GM12878 (cell line): ENCODE data around the gene ZBTB49. TPM values are rescaled to one million over a fixed set of nuclear protein-coding genes. Genes with fewer than 3 reads are reported as not detected.

ENCODE experiments used
- ATAC-seq: fragments of 200-7000 bp; cut with Tn5 transposase; 3 replicates; pipeline ENCODE4 v1.9.1; 2020; ENCODE audit warnings: mild to moderate bottlenecking, moderate library complexity
- BruUV-seq: library from RNA; stranded (reverse); fragments of 400-500 nt; replicated peaks from 2 replicates; lab custom pipeline; 2021; lab: Mats Ljungman, UMichigan
- CTCF ChIA-PET: fragments of 300-600 bp; sonication (Branson Sonifier 250); formaldehyde crosslinking; extraction: SDS; loops from one replicate; lab custom pipeline; 2021; ENCODE audit warnings: inconsistent platforms; lab: Yijun Ruan, JAX
- POLR2A ChIA-PET: fragments of 350-600 bp; formaldehyde crosslinking; extraction: SDS; loops from one replicate; lab custom pipeline; 2021; ENCODE audit warnings: inconsistent platforms; lab: Charles Lee
- RAD21 ChIA-PET: fragments of 300-600 bp; sonication (Branson Sonifier 250); formaldehyde crosslinking; loops from one replicate; lab custom pipeline; 2023; ENCODE audit warnings: antibody characterized with exemption; ENCODE audit not compliant: unreplicated experiment; lab: Charles Lee
- SMC1A ChIA-PET: fragments of 300-600 bp; sonication (Branson Sonifier 250); formaldehyde crosslinking; loops from one replicate; lab custom pipeline; 2023; ENCODE audit not compliant: unreplicated experiment, uncharacterized antibody; lab: Charles Lee
- DNase-seq: peaks from one replicate; pipeline ENCODE4 v3.0.0-alpha.2; 2011; ENCODE audit warnings: low read depth, low spot score
- FAIRE-seq: peaks from 3 replicates; lab custom pipeline; 2011; peaks lifted over from hg19 to GRCh38; lab: Jason Lieb, UNC
- H2AFZ ChIP-seq: 2 replicates; pipeline ENCODE4 v1.6.0; 2011; ENCODE audit warnings: low read depth, low read length, control low read depth; ENCODE audit not compliant: control insufficient read depth
- H3K27ac ChIP-seq: 2 replicates; pipeline ENCODE4 v1.5.1; 2011; ENCODE audit warnings: control low read depth; ENCODE audit not compliant: control insufficient read depth, insufficient read depth
- H3K27me3 ChIP-seq, 2 experiments: replicated peaks in 1 of 2; 2 replicates each; pipeline versions ENCODE4 v1.6.0 to v1.6.1; 2011; ENCODE audit warnings: low read length in 1 of 2; ENCODE audit not compliant: control insufficient read depth in 2 of 2, insufficient read depth in 2 of 2
- H3K36me3 ChIP-seq, 2 experiments: 2 replicates each; pipeline ENCODE4 v1.5.1; 2011; ENCODE audit warnings: low read length in 1 of 2; ENCODE audit not compliant: control insufficient read depth in 2 of 2, insufficient read depth in 2 of 2
- H3K4me1 ChIP-seq: 2 replicates; pipeline ENCODE4 v1.6.1; 2011; ENCODE audit warnings: mild to moderate bottlenecking, low read length, moderate library complexity, mixed read lengths; ENCODE audit not compliant: control insufficient read depth, insufficient read depth
- H3K4me2 ChIP-seq: 2 replicates; pipeline ENCODE4 v1.6.0; 2011; ENCODE audit warnings: control low read depth; ENCODE audit not compliant: control insufficient read depth, insufficient read depth
- H3K4me3 ChIP-seq: fragments of 200-600 bp; sonication (generic); 2 replicates; pipeline ENCODE4 v1.5.1; 2016
- H3K79me2 ChIP-seq: 2 replicates; pipeline ENCODE4 v1.6.0; 2011; ENCODE audit warnings: low read length; ENCODE audit not compliant: control insufficient read depth, insufficient read depth
- H3K9ac ChIP-seq: 2 replicates; pipeline ENCODE4 v1.8.0; 2011; ENCODE audit warnings: low read length, control low read depth, mixed read lengths; ENCODE audit not compliant: control insufficient read depth, insufficient read depth
- H3K9me3 ChIP-seq: replicated peaks from 3 replicates; pipeline ENCODE4 v1.5.1; 2011; ENCODE audit warnings: mild to moderate bottlenecking, low read length; ENCODE audit not compliant: control insufficient read depth, insufficient read depth
- H4K20me1 ChIP-seq: 2 replicates; pipeline ENCODE4 v1.6.0; 2011; ENCODE audit not compliant: control insufficient read depth, insufficient read depth
- CBFB ChIP-seq: IDR thresholded peaks from 2 replicates; pipeline ENCODE4 v1.6.1; 2016; ENCODE audit warnings: antibody characterized with exemption, low read depth
- CBX5 ChIP-seq: sonication (generic); IDR thresholded peaks from 2 replicates; pipeline ENCODE4 v1.6.1; 2016; ENCODE audit warnings: low read depth, moderate library complexity, mild to moderate bottlenecking, inconsistent platforms
- DPF2 ChIP-seq: fragments of 450-650 bp; IDR thresholded peaks from 2 replicates; pipeline ENCODE4 v1.6.1; 2017; ENCODE audit warnings: mild to moderate bottlenecking
- HDGF ChIP-seq: fragments of 450-650 bp; IDR thresholded peaks from 2 replicates; pipeline ENCODE4 v1.6.1; 2016; ENCODE audit warnings: antibody characterized with exemption
- IKZF1 ChIP-seq: fragments of 450-650 bp; conservative IDR thresholded peaks from 2 replicates; pipeline ENCODE4 v1.6.1; 2017; ENCODE audit warnings: antibody characterized with exemption, mild to moderate bottlenecking
- KDM1A ChIP-seq: fragments of 200-600 bp; sonication (generic); IDR thresholded peaks from 2 replicates; pipeline ENCODE4 v1.6.1; 2016; ENCODE audit warnings: borderline replicate concordance
- LARP7 ChIP-seq: fragments of 450-650 bp; IDR thresholded peaks from 2 replicates; pipeline ENCODE4 v1.6.1; 2017; ENCODE audit warnings: mild to moderate bottlenecking
- POLR2A ChIP-seq: IDR thresholded peaks from 2 replicates; pipeline ENCODE4 v1.6.1; 2011; ENCODE audit warnings: low read depth, mild to moderate bottlenecking, low read length
- POLR2AphosphoS2 ChIP-seq: IDR thresholded peaks from 2 replicates; pipeline ENCODE4 v1.6.1; 2011; ENCODE audit warnings: low read depth, mild to moderate bottlenecking, low read length, improper control_type of control experiment, moderate library complexity
- RAD21 ChIP-seq: IDR thresholded peaks from 2 replicates; pipeline ENCODE4 v1.6.1; 2011; ENCODE audit warnings: mild to moderate bottlenecking, low read depth, low read length, moderate library complexity; ENCODE audit not compliant: insufficient read depth
- TBL1XR1 ChIP-seq: IDR thresholded peaks from 2 replicates; pipeline ENCODE4 v1.6.1; 2012; ENCODE audit warnings: low read depth, low read length, improper control_type of control experiment
- YY1 ChIP-seq: IDR thresholded peaks from 2 replicates; pipeline ENCODE4 v1.6.1; 2011; ENCODE audit warnings: low read depth, mild to moderate bottlenecking, low read length
- ZNF207 ChIP-seq: fragments of 450-650 bp; IDR thresholded peaks from 2 replicates; pipeline ENCODE4 v1.6.1; 2014; ENCODE audit warnings: antibody characterized with exemption, mild to moderate bottlenecking, borderline replicate concordance
- WGBS: methylation state at CpG from one replicate; pipeline ENCODE4 v1.1.6; 2016; ENCODE audit warnings: low lambda C conversion rate; ENCODE audit not compliant: insufficient replicate concordance, insufficient coverage; ENCODE audit errors: missing lambda C conversion rate; 5-methylcytosine and 5-hydroxymethylcytosine counted together
- in situ Hi-C: fragments of 300-500 bp; cut with MboI; formaldehyde crosslinking; loops from 9 replicates; pipeline ENCODE4 v1.14.3; 2018; ENCODE audit warnings: mixed read lengths
- intact Hi-C: fragments of 100-400 bp; cut with micrococcal nuclease; formaldehyde crosslinking; loops from one replicate; pipeline ENCODE4 v1.14.2; 2022; ENCODE audit not compliant: unreplicated experiment
- polyA plus RNA-seq, 11 experiments: library from polyadenylated mRNA; depleted of rRNA in 4 of 11; unstranded in 6 of 11; stranded (reverse) in 5 of 11; fragments of >200 nt; fragmentation: Nextera tagmentation in 4 of 11; fragmentation: Illumina TruSeq in 1 of 11; extraction: Ambion mirVana in 4 of 11; extraction: Trizol in 1 of 11; gene quantifications; 1 replicate in 1 of 11; 2 replicates in 10 of 11; pipeline versions ENCODE4 v1.2.1 to v1.2.3, GENCODE V29; 2011 to 2016; ENCODE audit warnings: inconsistent platforms in 2 of 11, missing spikeins in 2 of 11, low read depth in 1 of 11
- total RNA-seq, 4 experiments: library from RNA; depleted of rRNA in 3 of 4; stranded (reverse); fragments of >200 nt in 3 of 4; fragmentation: Illumina TruSeq in 1 of 4; extraction: Trizol in 1 of 4; gene quantifications; 2 replicates each; pipeline versions ENCODE4 v1.2.1 to v1.2.3, GENCODE V29; 2013 to 2021
- TF ChIP-seq, protein P1 (sequence below): fragments of 450-650 bp; IDR thresholded peaks from 2 replicates; pipeline ENCODE4 v1.6.1; 2018; ENCODE audit warnings: borderline replicate concordance, mild to moderate bottlenecking; ENCODE audit not compliant: partially characterized antibody
- TF ChIP-seq, protein P2 (sequence below): IDR thresholded peaks from 2 replicates; pipeline ENCODE4 v1.6.1; 2012; ENCODE audit warnings: improper control_type of control experiment, low read depth, low read length; ENCODE audit not compliant: insufficient replicate concordance

ZBTB49 gene
- total and polyA plus RNA-seq, 10 of the 15 experiments (the other 5 are each of a cell fraction or from before 2014, with no cell fraction given): 0.37 to 4.8 (median 4.1) TPM

DNA sequence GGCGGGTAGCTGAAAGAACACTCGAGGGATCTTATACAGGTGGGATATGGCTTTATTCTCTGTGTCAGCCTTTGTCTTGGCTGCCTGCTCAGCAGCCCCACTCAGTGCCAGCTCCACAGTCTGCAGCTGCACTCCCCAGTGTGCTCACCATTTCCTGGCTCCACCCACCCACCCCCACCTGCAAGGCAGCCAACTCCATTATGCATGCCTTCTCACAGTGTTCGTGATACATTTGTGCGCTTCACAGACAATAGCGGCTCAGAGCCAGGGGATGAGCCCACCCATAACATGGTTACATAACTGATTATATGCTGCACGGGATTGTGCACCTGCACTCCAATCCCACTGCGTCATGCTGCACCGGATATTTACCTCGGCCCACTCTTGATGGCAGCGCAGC, 33.3 kb upstream of the ZBTB49 start:
- RAD21 ChIA-PET: no interaction called here
- in situ Hi-C loops: no loop called here

More for the DNA sequence above, 33.3 kb upstream of the ZBTB49 start:
- SMC1A ChIA-PET: interaction anchor here (1.1 kb wide), 1 partner anchor 36 kb away, joined by 3 read pairs; no protein-coding TSS in a partner anchor
- Histone ChIP-seq H3K36me3 (no peaks in the 10 kb centered on the region), H3K9ac (no peak overlapping the region), H3K79me2 (no peaks in the 10 kb centered on the region), H2AFZ (no peak overlapping the region), H3K4me2 (no peak overlapping the region), H3K4me1 (no peaks in the 10 kb centered on the region), H3K4me3 (no peak overlapping the region), H3K27me3 (no peaks in the 10 kb centered on the region), H4K20me1 (no peaks in the 10 kb centered on the region), H3K9me3 (no peaks in the 10 kb centered on the region), H3K27ac (no peak overlapping the region)
- CTCF ChIA-PET: interaction anchor here (3.4 kb wide), 1 partner anchor 77 kb away, joined by 29 read pairs; no protein-coding TSS in a partner anchor
- TF ChIP-seq CBFB: no peak
- TF ChIP-seq, protein P1, sequence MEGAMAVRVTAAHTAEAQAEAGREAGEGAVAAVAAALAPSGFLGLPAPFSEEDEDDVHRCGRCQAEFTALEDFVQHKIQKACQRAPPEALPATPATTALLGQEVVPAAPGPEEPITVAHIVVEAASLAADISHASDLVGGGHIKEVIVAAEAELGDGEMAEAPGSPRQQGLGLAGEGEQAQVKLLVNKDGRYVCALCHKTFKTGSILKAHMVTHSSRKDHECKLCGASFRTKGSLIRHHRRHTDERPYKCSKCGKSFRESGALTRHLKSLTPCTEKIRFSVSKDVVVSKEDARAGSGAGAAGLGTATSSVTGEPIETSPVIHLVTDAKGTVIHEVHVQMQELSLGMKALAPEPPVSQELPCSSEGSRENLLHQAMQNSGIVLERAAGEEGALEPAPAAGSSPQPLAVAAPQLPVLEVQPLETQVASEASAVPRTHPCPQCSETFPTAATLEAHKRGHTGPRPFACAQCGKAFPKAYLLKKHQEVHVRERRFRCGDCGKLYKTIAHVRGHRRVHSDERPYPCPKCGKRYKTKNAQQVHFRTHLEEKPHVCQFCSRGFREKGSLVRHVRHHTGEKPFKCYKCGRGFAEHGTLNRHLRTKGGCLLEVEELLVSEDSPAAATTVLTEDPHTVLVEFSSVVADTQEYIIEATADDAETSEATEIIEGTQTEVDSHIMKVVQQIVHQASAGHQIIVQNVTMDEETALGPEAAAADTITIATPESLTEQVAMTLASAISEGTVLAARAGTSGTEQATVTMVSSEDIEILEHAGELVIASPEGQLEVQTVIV: no peak
- no peak for TF ChIP-seq DPF2
- no peak for TF ChIP-seq KDM1A
- TF ChIP-seq, protein P2, sequence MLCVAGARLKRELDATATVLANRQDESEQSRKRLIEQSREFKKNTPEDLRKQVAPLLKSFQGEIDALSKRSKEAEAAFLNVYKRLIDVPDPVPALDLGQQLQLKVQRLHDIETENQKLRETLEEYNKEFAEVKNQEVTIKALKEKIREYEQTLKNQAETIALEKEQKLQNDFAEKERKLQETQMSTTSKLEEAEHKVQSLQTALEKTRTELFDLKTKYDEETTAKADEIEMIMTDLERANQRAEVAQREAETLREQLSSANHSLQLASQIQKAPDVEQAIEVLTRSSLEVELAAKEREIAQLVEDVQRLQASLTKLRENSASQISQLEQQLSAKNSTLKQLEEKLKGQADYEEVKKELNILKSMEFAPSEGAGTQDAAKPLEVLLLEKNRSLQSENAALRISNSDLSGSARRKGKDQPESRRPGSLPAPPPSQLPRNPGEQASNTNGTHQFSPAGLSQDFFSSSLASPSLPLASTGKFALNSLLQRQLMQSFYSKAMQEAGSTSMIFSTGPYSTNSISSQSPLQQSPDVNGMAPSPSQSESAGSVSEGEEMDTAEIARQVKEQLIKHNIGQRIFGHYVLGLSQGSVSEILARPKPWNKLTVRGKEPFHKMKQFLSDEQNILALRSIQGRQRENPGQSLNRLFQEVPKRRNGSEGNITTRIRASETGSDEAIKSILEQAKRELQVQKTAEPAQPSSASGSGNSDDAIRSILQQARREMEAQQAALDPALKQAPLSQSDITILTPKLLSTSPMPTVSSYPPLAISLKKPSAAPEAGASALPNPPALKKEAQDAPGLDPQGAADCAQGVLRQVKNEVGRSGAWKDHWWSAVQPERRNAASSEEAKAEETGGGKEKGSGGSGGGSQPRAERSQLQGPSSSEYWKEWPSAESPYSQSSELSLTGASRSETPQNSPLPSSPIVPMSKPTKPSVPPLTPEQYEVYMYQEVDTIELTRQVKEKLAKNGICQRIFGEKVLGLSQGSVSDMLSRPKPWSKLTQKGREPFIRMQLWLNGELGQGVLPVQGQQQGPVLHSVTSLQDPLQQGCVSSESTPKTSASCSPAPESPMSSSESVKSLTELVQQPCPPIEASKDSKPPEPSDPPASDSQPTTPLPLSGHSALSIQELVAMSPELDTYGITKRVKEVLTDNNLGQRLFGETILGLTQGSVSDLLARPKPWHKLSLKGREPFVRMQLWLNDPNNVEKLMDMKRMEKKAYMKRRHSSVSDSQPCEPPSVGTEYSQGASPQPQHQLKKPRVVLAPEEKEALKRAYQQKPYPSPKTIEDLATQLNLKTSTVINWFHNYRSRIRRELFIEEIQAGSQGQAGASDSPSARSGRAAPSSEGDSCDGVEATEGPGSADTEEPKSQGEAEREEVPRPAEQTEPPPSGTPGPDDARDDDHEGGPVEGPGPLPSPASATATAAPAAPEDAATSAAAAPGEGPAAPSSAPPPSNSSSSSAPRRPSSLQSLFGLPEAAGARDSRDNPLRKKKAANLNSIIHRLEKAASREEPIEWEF: no peak
- TF ChIP-seq TBL1XR1: no peak
- TF ChIP-seq RAD21: no peak
- no peak for TF ChIP-seq HDGF
- TF ChIP-seq CBX5: no peak
- TF ChIP-seq ZNF207: no peak
- no peak for TF ChIP-seq YY1
- no peak for TF ChIP-seq POLR2AphosphoS2
- TF ChIP-seq POLR2A: no peak
- no peak for TF ChIP-seq IKZF1
- TF ChIP-seq LARP7: no peak
- FAIRE-seq: no peak
- no peak for DNase-seq
- intact Hi-C loops: no loop called here
- no TSS peak for BruUV-seq
- WGBS: 72% methylated on average over 10 of the region's 10 CpGs
- no peak for ATAC-seq
- POLR2A ChIA-PET: no interaction called here
